GM18909 (cell line): ENCODE measurements around the gene MPPE1.
"Not testable (repeated sequence)": the region's sequence is repeated elsewhere in the genome, so short reads cannot be mapped to it uniquely, and the experiment has no call there.

Experiments used
- ATAC-seq: cut with Tn5 transposase; IDR thresholded peaks from one replicate; pipeline ENCODE4 v1.9.1; 2021; ENCODE audit warnings: mild to moderate bottlenecking; ENCODE audit not compliant: unreplicated experiment, poor library complexity

MPPE1 gene

GRCh38 chr18:11932393-11932792 lies 24.3 kb upstream of the MPPE1 start:
- ATAC-seq: no peak

DNA sequence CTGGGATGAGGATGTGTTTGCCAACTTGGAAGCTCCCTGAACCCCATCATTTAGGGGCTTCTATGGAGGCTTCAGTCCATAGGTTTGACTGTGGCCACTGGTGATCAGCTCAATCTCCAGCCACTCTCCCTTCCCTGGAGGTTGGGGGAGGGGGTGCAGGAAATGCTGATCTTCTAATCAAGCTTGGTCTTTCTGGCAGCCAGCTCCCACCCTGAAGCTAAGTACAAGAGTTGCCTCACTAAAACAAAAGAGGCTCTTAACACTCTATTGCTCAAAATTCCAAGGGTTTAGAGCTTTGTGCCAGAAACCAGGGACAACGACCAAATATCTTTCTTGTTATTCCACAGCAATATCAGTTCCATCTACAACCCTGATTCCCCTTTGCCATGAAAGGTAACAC lies 19.4 kb upstream of the MPPE1 start:
- no peak for ATAC-seq

DNA sequence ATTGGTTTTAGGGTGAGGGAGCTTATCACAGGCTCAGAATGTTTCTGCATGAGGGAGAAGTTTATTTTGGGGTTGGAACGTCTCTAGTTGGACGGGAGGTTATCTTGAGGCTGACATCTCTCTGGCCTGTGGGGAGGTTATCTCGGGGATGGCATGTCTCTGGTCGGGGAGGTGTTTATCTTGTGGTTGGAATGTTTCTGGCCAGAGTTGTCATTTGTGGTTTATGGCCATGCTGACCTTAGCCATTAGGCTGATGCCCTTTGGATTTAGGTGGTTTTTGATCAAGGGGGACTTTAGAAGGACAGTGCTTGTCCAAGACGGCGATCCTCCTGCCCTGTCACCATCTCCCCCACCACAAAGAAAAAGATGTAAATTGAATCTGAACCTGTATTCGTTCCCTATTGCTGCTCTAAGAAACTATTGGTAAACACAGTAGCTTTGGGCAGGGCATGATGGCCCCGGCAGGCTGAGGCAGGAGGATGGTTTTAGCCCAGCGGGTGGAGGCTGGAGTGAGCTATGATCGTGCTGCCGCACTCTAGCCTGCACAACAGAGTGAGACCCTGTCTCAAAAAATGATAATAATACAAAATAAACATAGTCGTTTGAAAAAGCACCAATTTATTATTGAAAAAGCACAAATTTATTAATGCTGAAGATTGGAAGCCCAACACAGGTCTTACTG lies 17.8 kb upstream of the MPPE1 start:
- ATAC-seq: no peak

DNA sequence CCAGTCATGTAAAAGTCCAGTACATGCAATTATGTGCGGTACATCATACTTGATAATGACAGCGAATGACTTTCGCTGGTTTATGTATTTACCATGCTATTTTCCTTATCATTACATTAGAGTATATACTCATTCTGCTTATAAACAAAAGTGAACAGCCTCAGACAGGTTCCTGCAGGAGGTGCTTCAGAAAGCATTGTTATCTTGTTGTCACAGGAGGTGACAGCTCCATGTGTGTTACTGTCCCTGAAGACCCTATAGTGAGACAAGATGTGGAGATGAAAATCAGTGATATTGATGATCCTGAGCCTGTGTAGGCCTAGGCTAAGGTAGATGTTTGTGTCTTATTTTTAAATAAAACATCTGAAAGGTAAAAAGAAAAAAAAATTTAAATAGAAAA lies 15.3 kb upstream of the MPPE1 start:
- no peak for ATAC-seq

DNA sequence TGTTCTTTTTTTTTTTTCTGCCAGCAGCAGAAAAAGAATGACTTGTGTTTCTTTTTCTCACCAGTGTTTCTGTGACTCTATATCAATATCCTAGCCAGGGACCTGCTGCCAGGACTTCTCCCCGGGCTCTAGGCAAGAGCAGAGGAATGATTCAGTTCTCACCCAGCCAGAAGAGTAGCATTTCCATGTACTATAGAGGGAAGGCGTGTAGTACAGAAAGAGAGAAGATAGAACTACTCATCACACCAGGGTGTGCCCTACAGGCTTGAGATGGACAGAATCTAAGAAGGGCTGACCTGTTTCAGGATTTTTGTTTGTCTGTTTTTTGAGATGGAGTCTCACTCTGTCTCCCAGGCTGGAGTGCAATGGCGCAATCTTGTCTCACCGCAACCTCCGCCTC lies 11.4 kb upstream of the MPPE1 start:
- ATAC-seq: not testable (repeated sequence)

- not testable (repeated sequence) for ATAC-seq
Measured at GRCh38 chr18:11916880-11917279, 8.8 kb upstream of the MPPE1 start.

DNA sequence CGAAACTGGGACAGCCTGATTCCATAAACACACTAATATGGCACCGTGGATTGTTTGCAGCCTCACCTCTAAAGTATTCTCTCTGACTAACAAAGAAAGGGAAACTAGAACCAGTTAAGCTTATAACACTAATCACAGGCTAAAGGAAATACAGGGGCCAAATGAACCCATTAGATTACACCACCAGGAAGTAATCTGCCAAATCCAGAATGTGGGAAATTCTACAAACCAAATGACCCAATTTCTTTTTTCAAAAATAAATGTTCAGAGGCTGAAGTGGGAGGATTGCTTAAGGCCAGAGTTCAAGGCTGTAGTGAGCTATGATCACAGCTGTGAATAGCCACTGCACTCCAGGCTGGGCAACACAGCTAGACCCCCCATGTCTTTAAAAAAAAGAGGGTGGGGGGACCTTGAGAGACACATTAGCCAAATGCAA lies 1.5 kb upstream of the MPPE1 start:
- ATAC-seq: no peak

GRCh38 chr18:11909061-11909455 lies 941 bp upstream of the MPPE1 start:
- ATAC-seq: peak; percentile 2

- no peak for ATAC-seq
Measured at GRCh38 chr18:11906926-11907874, 917 bp downstream of the MPPE1 start.

- no peak for ATAC-seq
Measured at GRCh38 chr18:11906176-11906575, 1.9 kb downstream of the MPPE1 start.

GRCh38 chr18:11905613-11906012 lies 2.5 kb downstream of the MPPE1 start:
- ATAC-seq: no peak

- no peak for ATAC-seq
Measured at GRCh38 chr18:11902522-11903292, 5.4 kb downstream of the MPPE1 start.

GRCh38 chr18:11901826-11902438 lies 6.2 kb downstream of the MPPE1 start:
- ATAC-seq: no peak

DNA sequence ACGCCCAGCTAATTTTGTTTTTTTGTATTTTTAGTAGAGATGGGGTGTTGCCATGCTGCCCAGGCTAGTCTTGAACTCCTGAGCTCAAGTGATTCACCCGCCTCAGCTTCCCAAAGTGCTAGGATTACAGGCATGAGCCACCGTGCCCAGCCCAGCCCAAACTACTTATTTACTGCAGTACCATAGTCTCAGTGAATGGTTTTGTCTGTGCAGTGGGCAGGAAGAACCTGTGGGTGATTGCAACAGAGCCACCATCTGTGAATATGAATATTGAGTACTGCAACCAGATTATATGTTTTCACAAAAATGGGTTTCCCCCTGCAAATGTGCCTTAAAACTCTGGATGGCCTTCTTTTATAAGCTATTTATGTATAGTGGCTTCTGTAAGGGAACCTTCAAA lies 9.1 kb downstream of the MPPE1 start:
- ATAC-seq: no peak

GRCh38 chr18:11897781-11898180 lies 10.3 kb downstream of the MPPE1 start:
- ATAC-seq: no peak

- not testable (repeated sequence) for ATAC-seq
Measured at GRCh38 chr18:11892438-11892837, 15.7 kb downstream of the MPPE1 start.

GRCh38 chr18:11891737-11892136 lies 16.4 kb downstream of the MPPE1 start:
- ATAC-seq: no peak

DNA sequence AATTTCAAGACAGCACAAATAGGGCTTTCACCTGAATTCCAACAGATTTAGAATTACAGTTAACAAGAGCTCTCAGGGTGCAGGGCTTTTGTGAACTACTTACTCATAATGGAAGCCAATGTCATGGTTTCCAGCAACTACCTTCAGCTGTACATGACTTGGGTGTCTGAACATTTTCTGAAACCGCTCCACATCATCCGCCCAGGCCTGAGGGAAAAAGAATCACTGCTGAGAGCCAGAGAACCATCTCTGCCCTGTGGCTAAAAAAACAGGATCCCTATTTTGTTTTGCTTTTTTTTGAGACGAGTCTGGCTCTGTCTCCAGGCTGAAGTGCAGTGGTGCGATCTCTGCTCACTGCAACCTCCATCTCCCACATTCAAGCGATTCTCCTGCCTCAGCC lies 18.8 kb downstream of the MPPE1 start:
- no peak for ATAC-seq

- no peak for ATAC-seq
Measured at GRCh38 chr18:11888726-11889125, 19.4 kb downstream of the MPPE1 start.
